GM21723 (cell line): ENCODE results near the gene TMEM178B.
"Not testable (repeated sequence)": the region's sequence is repeated elsewhere in the genome, so short reads cannot be mapped to it uniquely, and the experiment has no call there.

Source experiments
- ATAC-seq: cut with Tn5 transposase; IDR thresholded peaks from one replicate; pipeline ENCODE4 v1.9.1; 2021; ENCODE audit warnings: mild to moderate bottlenecking, moderate library complexity; ENCODE audit not compliant: unreplicated experiment

The TMEM178B gene

DNA sequence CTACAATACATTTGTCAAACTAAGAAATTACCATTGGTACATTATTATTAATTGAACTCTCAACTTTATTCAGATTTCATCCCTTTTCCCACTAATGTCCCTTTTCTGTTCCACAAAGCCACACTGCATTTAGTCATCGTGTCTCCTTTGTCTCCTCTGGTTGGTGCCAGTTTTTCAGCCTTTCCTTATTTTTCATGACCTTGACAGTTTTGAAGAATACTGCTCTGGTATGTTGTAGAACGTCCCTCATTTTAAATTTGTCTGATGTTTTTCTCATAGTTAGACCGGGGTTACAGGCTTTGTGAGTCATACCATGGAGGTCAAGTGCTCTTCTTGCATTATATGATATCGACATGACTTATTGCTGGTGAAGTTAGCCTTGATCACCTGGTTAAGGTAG lies 304.0 kb downstream of the TMEM178B start:
- no peak for ATAC-seq

DNA sequence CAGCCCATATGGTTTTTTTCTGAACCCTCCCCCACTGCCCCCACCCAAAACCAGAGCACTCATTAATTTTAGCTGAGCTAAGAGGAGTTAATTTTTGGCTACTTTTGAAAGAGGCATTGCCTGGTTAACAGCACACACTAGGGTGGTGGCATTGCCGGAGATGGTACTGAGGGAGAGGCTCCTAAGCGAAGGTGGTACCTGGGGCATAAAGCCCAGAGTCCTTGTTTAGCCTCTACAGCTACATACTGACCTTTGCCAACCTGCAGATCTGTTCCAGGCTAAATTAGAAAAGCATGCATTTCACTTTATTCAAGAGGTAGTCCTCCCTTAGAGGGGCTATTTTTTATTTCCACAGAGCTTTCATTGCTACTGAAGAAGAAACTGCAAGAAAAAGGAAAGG lies 304.5 kb downstream of the TMEM178B start:
- ATAC-seq, result no peak

DNA sequence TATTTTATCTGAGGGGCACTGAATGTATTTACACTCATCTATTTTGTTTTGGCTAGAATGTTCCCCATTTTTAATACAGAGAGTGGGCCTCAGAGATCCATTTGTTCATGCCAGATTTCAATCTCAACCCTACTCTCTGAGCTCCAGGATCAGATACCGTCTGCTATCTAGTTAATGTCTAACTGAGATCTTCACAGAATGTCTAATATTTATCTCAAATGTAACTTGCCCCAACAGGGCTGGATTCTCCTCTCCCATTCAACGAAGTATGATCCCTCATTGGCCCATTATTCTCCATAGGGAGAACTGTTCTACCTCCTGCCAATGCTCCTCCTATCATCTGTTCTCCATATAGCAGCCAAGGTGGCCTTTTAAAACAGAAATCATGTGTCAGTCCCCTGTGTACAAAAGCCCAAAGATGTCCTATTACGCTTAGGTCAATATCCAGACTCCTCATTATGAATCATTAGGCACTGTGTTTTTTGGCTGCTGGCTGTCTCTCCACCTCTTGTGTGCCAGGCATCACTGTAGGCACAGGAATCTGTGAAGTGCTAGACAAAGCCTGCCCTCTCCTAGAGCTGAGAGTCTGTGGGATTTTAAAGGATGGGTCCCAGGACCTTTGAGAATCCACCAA lies 308.0 kb downstream of the TMEM178B start:
- ATAC-seq, result no peak

DNA sequence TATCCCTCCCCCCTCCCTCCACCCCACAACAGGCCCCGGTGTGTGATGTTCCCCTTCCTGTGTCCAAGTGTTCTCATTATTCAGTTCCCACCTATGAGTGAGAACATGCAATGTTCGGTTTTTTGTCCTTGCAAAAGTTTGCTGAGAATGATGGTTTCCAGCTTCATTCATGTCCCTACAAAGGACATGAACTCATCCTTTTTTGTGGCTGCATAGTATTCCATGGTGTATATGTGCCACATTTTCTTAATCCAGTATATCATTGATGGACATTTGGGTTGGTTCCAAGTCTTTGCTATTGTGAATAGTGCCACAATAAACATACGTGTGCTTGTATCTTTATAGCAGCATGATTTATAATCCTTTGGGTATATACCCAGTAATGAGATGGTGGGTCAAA lies 309.5 kb downstream of the TMEM178B start:
- not testable (repeated sequence) for ATAC-seq

DNA sequence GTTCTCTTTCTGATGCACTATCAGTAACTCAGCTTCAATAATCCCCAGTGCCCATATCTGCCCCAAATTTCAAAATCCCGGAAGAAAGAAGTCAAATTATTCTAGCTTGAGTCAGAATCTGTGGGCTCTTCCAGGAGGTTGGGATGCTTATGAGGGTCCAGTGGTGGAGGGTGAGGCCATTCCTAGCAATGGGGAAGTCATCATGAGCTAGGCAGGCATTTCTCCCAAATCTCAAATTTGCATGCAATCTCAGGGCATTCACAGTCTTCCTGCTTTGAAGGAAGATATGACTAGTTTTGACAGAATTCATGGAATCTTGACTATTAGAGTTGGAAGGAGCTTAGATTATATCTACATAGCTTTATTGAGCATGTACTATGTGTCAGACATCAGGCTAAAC lies 313.0 kb downstream of the TMEM178B start:
- ATAC-seq, result no peak

DNA sequence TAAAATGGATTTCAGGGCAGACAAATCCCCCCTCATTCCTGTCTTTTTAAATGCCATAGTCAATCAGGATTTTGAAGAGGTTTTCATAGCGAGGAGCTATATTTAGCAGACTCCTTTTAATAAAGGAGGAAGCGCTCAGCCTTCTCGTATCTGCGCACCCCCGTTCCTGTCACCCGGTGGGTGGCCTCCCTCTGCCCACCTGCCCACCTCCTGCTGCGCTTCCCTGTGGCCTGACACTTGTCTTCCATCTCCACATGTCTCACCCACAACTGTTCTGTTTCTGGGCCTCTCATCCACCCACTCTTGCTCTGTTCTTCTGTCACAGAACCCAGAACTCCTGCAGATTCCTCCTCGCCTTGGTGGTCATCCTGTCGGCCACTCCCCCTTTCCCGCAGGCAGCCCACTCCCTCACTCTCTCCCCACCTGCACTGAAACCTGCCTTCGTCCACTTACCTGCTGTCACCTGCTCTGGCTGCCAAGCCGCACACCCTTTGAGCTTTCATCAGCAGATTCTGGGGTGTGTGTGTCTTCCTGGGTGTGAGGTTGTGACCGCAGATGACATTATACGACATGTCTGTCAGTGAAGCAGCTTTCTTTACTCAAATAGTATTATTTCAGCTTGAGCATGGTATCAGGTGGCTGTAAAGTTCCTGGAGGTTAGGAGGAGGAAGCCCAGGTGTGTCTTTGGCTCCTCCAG lies 313.8 kb downstream of the TMEM178B start:
- ATAC-seq, result no peak

DNA sequence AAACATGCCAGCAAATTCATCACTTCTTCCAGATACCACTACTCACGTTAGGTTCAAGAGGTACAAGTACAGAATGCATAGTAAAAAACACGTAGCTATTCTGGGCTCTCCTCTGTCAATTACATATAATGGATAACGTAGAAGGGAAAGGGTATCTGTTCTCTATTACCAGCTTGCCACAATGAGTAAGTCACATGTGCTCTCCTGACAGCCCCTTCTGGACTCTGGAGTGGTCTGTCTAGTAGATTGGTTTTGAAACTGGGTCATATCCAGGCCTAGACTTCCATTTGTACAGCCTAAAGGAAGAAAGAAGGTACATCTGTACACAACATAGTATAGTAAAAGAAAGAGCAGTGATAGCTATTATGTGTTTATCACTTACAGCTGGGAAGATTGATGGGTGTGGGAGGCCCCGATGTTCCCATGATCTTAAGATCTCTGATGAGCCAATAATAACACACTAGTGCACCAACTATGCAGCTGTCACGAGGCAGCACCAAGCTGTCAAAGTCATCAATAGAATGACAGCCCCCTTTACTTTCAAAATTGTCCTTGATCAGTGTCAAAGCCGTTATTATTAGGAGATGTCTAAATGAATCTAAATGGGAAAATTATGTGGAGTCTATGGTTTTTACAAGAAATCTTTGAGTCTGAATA lies 315.4 kb downstream of the TMEM178B start:
- ATAC-seq, result no peak

DNA sequence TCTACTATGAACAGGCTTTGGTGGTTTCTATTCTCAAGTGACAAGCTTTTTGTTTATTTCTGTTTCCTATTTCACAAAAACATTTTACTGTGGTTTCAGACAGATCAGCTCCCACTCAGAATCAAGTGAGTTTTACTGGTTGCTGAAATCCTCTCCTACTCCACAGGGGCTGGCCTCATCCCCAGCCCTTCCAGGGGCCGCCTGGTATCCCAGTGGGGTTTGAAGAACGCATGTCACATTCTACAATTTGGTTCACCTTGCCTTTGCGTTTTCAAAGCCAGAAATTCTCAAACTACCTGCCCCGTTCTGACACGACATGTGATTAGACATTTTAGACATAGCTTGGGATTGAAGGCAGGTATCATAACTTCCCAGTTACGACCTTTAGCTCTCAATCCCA lies 316.5 kb downstream of the TMEM178B start:
- no peak for ATAC-seq

DNA sequence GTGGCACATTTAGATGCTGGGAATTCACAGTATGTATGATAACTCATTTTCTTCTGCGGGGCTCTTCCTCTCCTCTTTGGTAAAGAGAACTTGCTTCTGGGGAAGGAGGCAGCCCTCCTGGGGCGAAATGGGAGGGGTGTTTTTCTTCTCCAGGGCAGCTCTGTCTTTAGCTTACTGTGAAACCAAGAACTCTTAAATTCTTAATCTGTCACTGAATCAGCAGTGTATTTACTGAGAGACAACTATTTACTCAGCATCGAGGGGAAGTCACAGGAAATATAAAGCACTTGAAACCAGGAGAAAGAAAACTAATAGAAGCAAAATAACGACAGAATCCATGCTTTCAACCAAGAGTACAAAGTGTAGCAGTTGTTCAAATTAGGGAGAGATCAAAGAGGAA lies 319.2 kb downstream of the TMEM178B start:
- no peak for ATAC-seq

DNA sequence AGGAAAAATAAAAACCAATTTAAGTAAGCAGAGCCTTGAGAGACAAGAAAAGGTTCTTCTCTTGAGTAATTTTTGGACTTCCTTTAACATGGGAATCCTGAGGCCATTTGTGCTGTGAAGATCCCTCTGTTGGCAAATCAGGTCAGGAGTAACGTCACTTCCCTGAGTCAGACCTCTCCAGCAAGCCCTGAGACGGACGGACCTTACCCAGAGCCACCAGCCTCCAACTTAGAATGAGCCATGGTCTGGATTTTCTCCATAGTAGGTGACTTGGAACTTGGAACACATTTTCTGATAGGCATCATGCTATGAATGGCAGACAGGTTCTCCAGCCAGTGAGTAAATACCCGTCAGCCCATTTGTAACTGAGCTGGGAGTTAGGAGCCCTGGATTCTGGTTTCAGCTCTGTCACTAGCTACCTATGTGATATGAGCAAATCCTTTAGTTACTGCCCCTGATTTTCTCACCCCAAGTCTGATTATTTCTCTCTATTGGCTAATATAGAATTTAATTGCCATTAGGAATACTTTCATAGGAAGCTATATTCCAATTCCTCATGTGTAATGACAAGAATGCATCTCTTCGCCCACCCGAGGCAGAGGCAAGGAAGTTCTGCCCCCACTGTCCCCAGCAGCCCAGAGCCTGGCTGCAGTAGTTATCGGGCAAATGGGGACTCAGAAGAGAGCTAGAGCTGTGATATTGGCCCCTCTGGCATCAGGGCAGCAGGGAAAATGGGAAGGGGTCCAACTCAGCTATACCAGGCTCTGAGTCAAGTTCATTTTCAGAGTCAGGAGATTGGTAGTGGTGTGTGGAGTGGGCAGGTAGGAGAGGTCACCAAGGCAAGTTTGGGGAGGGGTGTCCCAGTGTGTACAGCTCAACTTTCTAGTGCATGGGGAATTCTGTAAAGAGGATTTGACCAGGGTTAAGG lies 323.6 kb downstream of the TMEM178B start:
- ATAC-seq, result no peak

DNA sequence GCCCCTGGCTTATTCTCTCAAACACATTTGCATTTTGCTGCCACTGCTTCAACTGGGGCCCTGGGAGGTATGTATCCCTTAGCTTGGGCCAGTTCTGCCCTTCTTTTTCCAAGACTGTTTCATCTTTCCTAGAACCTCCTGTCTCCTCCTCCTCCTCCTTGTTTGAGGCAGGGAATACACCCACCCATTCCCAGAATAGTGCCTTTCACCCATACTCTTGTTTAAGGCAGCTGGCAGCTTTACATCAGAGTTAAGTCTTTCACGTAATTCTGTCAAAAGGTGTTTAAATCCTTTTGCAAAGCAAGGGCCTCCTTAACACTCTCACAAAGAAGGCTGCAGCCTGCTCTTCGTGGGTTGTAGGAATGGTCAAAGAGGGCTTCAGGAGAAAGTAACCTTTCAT lies 326.5 kb downstream of the TMEM178B start:
- ATAC-seq, result no peak

DNA sequence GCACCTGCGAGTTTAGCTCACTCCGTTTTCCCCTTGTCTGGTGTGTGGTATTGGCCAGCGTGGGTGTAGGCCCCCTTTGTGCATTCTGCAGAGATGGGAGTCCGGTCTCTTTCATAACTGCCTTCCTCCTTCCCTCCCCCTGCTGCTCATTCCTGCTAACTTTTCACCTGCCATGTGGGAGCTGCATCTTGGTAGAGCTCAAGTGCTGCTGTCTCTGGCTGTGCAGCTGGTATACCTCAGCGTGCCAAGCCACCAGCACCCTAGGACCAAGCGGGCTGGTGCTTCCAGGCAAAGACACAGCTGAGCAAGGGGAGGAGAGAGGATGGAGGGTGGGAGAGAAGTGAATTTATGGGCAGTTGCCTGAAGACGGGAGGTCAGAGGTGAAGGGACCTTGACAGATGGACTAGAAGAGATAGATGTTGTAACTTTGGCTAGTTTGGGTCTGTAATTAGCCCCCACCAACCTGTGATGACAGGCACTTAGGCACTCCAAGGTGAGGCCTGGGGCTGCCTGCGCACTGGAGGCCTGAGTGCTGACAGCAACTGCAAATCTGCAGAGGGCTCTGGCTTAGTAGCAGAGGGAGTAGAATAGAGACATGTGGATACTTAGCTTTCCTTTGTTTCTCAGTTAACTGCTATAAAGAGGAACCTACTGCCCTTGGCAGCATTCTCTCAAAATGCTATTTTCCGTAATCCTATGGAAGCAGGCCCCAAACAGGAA lies 328.6 kb downstream of the TMEM178B start:
- no peak for ATAC-seq

DNA sequence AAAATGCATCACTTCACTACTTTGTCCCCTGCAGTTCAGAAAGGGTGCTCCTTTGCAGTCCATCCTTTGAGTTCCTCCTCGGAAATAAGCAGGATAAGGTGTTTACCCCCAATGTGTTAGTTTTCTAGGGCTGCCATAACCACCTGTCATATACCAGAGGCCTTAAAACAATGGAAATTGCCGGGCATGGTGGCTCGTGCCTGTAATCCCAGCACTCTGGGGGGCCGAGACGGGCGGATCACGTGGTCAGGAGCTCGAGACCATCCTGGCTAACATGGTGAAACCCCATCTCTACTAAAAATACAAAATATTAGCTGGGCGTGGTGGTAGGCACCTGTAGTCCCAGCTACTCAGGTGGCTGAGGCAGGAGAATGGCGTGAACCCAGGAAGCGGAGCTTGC lies 330.0 kb downstream of the TMEM178B start:
- ATAC-seq, result not testable (repeated sequence)

DNA sequence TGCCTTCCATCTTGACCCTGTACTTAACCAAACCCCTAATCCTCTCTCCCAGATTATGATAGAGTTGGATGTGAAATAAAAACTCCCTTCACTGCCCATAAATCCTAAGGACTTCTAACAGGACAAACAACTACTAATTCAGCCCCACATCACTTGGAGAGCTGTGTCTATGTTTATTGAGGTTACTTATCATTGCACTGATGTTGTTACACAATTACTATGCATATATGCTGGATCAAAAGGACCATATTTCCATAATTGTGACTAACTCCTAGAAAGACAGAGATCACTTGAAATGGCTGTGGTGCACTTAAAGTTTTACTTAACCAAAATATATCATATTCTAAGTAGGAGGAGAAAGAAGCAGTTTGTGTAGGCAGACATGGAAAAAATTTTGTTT lies 332.5 kb downstream of the TMEM178B start:
- ATAC-seq, result no peak

DNA sequence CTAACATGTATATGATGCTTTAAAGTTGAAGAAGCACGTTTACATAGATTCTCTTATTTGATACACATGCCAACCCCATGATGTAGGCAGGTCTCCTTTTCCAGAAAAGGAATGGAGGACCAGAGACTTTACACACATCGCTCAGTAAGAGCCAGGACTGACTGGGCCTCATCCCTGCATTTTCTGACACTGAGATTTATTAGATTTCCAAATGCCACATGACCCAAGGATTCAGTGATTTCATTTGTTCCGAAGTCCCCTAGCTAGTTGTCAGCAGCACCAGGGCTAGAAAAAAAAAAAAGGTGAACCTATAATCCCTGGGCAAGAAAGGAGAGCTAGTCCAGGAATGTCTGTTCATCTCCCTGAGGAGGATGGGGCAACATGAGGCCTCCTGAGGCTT lies 334.0 kb downstream of the TMEM178B start:
- ATAC-seq, result no peak

DNA sequence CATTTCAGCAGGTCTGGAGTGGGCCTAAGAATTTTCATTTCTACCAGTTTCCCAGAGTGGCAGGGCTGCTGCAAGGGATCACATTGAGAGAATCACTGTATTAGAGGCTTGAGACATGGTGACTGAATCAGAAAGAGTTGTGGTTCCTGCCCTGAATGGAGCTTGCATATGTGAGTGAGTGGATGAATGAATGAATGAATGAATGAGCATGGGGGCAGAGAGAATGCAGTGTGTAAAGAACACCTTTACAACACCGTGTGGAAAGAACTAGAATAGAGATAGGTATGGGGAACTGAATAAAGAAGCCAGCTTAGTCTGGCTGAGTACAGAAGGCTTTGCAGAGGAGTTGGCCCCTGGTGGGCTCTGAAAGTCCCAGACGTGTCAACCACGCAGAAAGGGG lies 334.6 kb downstream of the TMEM178B start:
- ATAC-seq, result no peak

DNA sequence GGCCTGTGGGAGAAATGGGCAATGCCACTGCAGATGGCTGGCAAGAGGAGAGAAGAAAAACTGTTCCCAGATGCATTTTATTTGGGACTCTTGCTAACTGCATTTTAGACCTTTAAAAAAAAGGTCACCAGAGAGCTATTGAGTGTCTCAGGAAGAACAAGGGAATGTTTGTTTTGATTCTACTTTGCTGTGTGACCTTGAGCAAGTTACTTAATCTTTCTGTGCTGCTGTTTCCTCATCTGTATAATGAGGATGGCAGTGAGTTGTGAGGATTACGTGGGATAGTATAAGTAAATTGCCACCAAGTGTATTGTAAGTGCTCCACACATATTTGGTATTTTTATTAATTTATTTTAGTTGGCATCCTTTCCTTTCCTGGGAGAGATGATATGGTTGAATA lies 335.4 kb downstream of the TMEM178B start:
- no peak for ATAC-seq

DNA sequence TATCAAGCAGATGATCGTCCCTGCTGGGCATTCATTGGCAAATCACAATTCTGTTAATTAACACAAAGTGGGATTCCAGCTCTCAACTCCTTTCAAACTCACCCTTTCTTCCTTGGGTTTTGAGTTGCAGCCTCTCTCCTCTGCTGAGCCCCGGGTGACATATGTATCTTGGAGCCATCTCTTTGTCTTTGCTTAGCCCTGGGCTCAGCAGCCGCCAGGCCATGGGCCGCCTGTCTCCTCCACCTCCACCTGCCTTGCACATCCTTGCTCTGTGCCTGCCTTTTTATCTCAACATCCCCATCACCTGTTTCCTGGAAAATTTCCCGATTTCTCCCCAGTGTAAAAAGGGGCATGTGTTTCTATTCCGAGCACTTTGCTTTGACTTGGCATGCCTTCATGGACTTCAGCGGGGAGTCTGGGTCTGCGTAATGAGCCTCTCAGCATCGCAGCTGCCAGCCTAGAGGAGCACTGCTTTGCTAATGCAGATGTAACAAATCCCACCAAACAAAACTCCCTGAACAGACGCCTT lies 336.0 kb downstream of the TMEM178B start:
- no peak for ATAC-seq

DNA sequence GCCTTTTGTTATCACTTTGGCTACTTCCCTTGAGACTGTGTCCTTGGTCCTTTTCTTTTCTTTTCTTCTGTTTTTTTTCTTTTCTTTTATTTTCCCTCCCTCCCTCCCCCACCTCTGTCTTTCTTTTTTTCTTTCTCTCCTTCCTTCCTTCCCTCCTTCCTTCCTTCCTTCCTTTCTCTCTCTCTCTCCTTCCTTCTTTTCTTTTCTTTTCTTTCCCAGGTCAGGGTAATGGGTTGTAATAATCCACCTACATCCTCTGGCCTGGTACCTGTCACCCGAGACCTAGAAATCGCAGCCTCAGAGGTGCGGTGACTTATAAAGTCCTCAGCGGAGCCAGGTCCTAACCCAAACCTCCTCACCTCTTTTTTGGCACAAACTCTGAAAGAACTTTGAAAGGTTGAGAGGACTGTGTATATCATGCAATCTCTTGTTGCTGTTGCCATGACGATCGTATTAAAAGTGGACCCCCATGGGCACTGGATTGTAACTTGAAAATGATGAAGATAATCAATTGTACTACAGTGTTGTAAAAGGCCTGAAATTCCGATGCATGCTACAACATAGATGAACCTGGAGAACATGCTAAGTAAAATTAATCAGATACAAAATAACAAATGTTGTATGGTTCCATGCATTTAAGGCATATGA lies 336.6 kb downstream of the TMEM178B start:
- ATAC-seq, result no peak

DNA sequence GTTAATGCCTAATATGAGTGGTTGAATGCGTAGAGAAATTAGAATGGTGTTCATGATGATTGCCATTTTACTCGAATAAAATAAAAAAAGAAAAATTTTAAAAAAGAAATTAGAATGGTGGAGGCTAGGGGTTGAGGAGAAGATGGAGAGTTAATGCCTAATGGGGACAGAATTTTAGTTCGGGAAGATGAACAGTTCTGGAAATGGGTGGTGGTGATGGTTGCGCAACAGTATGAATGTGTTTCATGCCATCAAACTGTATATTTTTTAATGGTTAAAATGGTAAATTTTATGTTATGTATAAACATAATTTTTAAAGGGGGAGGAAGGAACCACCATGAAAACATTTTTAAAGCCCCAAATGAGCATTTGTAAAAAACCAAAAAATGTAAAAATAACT lies 337.3 kb downstream of the TMEM178B start:
- ATAC-seq, result no peak
